SJCRH30 (cell line): ENCODE results near the gene RAVER2. TPM values are rescaled to one million over a fixed set of nuclear protein-coding genes. Genes with fewer than 3 reads are reported as not detected.
A peak's percentile ranks its signal among the peaks of the same experiment; 100 is the strongest.
"Not testable (repeated sequence)": the region's sequence is repeated elsewhere in the genome, so short reads cannot be mapped to it uniquely, and the experiment has no call there.

Source experiments
- DNase-seq, 2 experiments: peaks; one replicate each; pipeline ENCODE4 v3.0.0-alpha.2; 2015 to 2020
- H3K27ac ChIP-seq: fragments of 250-450 bp; sonication (Bioruptor Pico); 2 replicates; pipeline ENCODE4 v1.5.1; 2020; ENCODE audit warnings: mild to moderate bottlenecking, moderate library complexity
- H3K27me3 ChIP-seq: fragments of 250-450 bp; sonication (Bioruptor Pico); 2 replicates; pipeline ENCODE4 v1.5.1; 2020; ENCODE audit warnings: mild to moderate bottlenecking, moderate library complexity
- H3K36me3 ChIP-seq: fragments of 250-450 bp; sonication (Bioruptor Pico); 2 replicates; pipeline ENCODE4 v1.5.1; 2020; ENCODE audit warnings: mild to moderate bottlenecking, moderate library complexity
- H3K4me1 ChIP-seq: fragments of 250-450 bp; sonication (Bioruptor Pico); 2 replicates; pipeline ENCODE4 v1.5.1; 2020; ENCODE audit warnings: mild to moderate bottlenecking, moderate library complexity
- H3K4me3 ChIP-seq: fragments of 250-450 bp; sonication (Bioruptor Pico); 2 replicates; pipeline ENCODE4 v1.5.1; 2020; ENCODE audit warnings: mild to moderate bottlenecking, moderate library complexity
- H3K9me3 ChIP-seq: fragments of 250-450 bp; sonication (Bioruptor Pico); replicated peaks from 2 replicates; pipeline ENCODE4 v1.5.1; 2020; ENCODE audit warnings: mild to moderate bottlenecking, moderate library complexity
- total RNA-seq: library from RNA; depleted of rRNA; stranded (reverse); fragments of >200 nt; shearing (Covaris generic); gene quantifications from 2 replicates; pipeline ENCODE4 v1.2.3, GENCODE V29; 2014; rRNA removed

The RAVER2 gene
- total RNA-seq: 26.9 and 29.1 TPM in 2 replicates

GRCh38 chr1:64744492-64745180, at the start of gene RAVER2:
Gene RAVER2, plus strand, starts transcription at chr1:64745075. Its CDS starts 98 bp downstream, at chr1:64745173.
- Histone ChIP-seq H3K27me3 (no peaks in the 10 kb centered on the region), H3K9me3 (no peaks in the 10 kb centered on the region; the same call in 1 of the 2 replicates), H3K4me1 (0 out of 2 replicates have a peak, but pooled peaks cover 6% of the 10 kb centered on the region), H3K36me3 (no peaks in the 10 kb centered on the region), H3K27ac (peak within 1 kb of the TSS; percentile 64), H3K4me3 (peak within 1 kb of the TSS; percentile 98)
- peak; percentile 84 to 86 for DNase-seq

- Histone ChIP-seq H3K4me3 (no peak overlapping the region), H3K4me1 (peaks cover 3% of the 10 kb centered on the region; the same call in 1 of the 2 replicates), H3K36me3 (no peaks in the 10 kb centered on the region), H3K9me3 (no peaks in the 10 kb centered on the region), H3K27ac (no peak overlapping the region), H3K27me3 (no peaks in the 10 kb centered on the region)
- DNase-seq: no peak
These were observed 48.0 kb upstream of the RAVER2 start for GRCh38 chr1:64696879-64697278.

- H3K4me3 ChIP-seq: no peak overlapping the region
- peak; percentile 11 to 34 for DNase-seq
- H3K36me3 ChIP-seq: no peaks in the 10 kb centered on the region
- no peaks in the 10 kb centered on the region for H3K27me3 ChIP-seq
- peaks cover 3% of the 10 kb centered on the region; the same call in 1 of the 2 replicates for H3K4me1 ChIP-seq
- peaks cover 5% of the 10 kb centered on the region; the same call in 1 of the 2 replicates for H3K9me3 ChIP-seq
- no peak overlapping the region for H3K27ac ChIP-seq
These were observed 45.5 kb upstream of the RAVER2 start for GRCh38 chr1:64699327-64699726.

- Histone ChIP-seq H3K4me1 (peaks cover 3% of the 10 kb centered on the region; the same call in 1 of the 2 replicates), H3K27ac (no peak overlapping the region), H3K36me3 (no peaks in the 10 kb centered on the region), H3K9me3 (peaks cover 5% of the 10 kb centered on the region; the same call in 1 of the 2 replicates), H3K27me3 (no peaks in the 10 kb centered on the region), H3K4me3 (no peak overlapping the region)
- no peak for DNase-seq
These were observed 43.8 kb upstream of the RAVER2 start for GRCh38 chr1:64701071-64701470.

GRCh38 chr1:64701886-64702285, 43.0 kb upstream of the RAVER2 start:
- DNase-seq: peak in 1 of 2 experiments; percentile 12
- H3K4me3 ChIP-seq: no peak overlapping the region
- no peak overlapping the region for H3K27ac ChIP-seq
- peaks cover 3% of the 10 kb centered on the region; the same call in 1 of the 2 replicates for H3K4me1 ChIP-seq
- no peaks in the 10 kb centered on the region for H3K27me3 ChIP-seq
- peaks cover 5% of the 10 kb centered on the region; the same call in 1 of the 2 replicates for H3K9me3 ChIP-seq
- no peaks in the 10 kb centered on the region for H3K36me3 ChIP-seq

GRCh38 chr1:64702670-64703069, 42.2 kb upstream of the RAVER2 start:
- H3K27me3 ChIP-seq, DNase-seq, H3K9me3 ChIP-seq, H3K27ac ChIP-seq, H3K4me3 ChIP-seq, H3K4me1 ChIP-seq, H3K36me3 ChIP-seq: not testable (repeated sequence)

- no peak for DNase-seq
- Histone ChIP-seq H3K27ac (no peak overlapping the region), H3K4me3 (no peak overlapping the region)
These were observed 41.3 kb upstream of the RAVER2 start for GRCh38 chr1:64703600-64703999.

GRCh38 chr1:64705591-64705990, 39.3 kb upstream of the RAVER2 start:
- DNase-seq: no peak
- Histone ChIP-seq H3K9me3 (peaks cover 5% of the 10 kb centered on the region; the same call in 1 of the 2 replicates), H3K4me1 (no peaks in the 10 kb centered on the region), H3K4me3 (no peak overlapping the region), H3K27me3 (no peaks in the 10 kb centered on the region), H3K36me3 (no peaks in the 10 kb centered on the region), H3K27ac (no peak overlapping the region)

More at GRCh38 chr1:64703600-64703999, 41.3 kb upstream of the RAVER2 start:
- Histone ChIP-seq H3K36me3 (no peaks in the 10 kb centered on the region), H3K9me3 (peaks cover 5% of the 10 kb centered on the region; the same call in 1 of the 2 replicates), H3K4me1 (peaks cover 3% of the 10 kb centered on the region; the same call in 1 of the 2 replicates), H3K27me3 (no peaks in the 10 kb centered on the region)

- Histone ChIP-seq H3K4me3 (no peak overlapping the region), H3K27ac (no peak overlapping the region), H3K36me3 (no peaks in the 10 kb centered on the region), H3K4me1 (no peaks in the 10 kb centered on the region), H3K27me3 (no peaks in the 10 kb centered on the region), H3K9me3 (no peaks in the 10 kb centered on the region)
- DNase-seq: no peak
These were observed 33.6 kb upstream of the RAVER2 start for GRCh38 chr1:64711266-64711665.

- DNase-seq: no peak
- Histone ChIP-seq H3K27ac (no peak overlapping the region), H3K4me3 (no peak overlapping the region), H3K27me3 (no peaks in the 10 kb centered on the region), H3K36me3 (no peaks in the 10 kb centered on the region), H3K4me1 (no peaks in the 10 kb centered on the region), H3K9me3 (no peaks in the 10 kb centered on the region; the same call in 1 of the 2 replicates)
These were observed 32.8 kb upstream of the RAVER2 start for GRCh38 chr1:64712049-64712448.

- no peak for DNase-seq
- H3K9me3 ChIP-seq: no peaks in the 10 kb centered on the region; the same call in 1 of the 2 replicates
- no peak overlapping the region for H3K27ac ChIP-seq
- H3K27me3 ChIP-seq: no peaks in the 10 kb centered on the region
- H3K4me3 ChIP-seq: no peak overlapping the region
- H3K36me3 ChIP-seq: no peaks in the 10 kb centered on the region
- H3K4me1 ChIP-seq: no peaks in the 10 kb centered on the region
These were observed 29.7 kb upstream of the RAVER2 start for GRCh38 chr1:64715186-64715585.

- Histone ChIP-seq H3K36me3 (no peaks in the 10 kb centered on the region), H3K9me3 (no peaks in the 10 kb centered on the region; the same call in 1 of the 2 replicates), H3K27ac (no peak overlapping the region), H3K4me3 (no peak overlapping the region), H3K4me1 (no peaks in the 10 kb centered on the region), H3K27me3 (no peaks in the 10 kb centered on the region)
- no peak for DNase-seq
These were observed 23.7 kb upstream of the RAVER2 start for GRCh38 chr1:64721135-64721534.

- no peaks in the 10 kb centered on the region; the same call in 1 of the 2 replicates for H3K9me3 ChIP-seq
- no peaks in the 10 kb centered on the region for H3K4me1 ChIP-seq
- no peaks in the 10 kb centered on the region for H3K36me3 ChIP-seq
- H3K27ac ChIP-seq: no peak overlapping the region
- no peaks in the 10 kb centered on the region for H3K27me3 ChIP-seq
- DNase-seq: no peak
- no peak overlapping the region for H3K4me3 ChIP-seq
These were observed 23.2 kb upstream of the RAVER2 start for GRCh38 chr1:64721576-64722145.

GRCh38 chr1:64727861-64728260, 17.0 kb upstream of the RAVER2 start:
- H3K27ac ChIP-seq: no peak overlapping the region
- DNase-seq: no peak
- no peaks in the 10 kb centered on the region for H3K36me3 ChIP-seq
- H3K9me3 ChIP-seq: no peaks in the 10 kb centered on the region
- H3K4me3 ChIP-seq: no peak overlapping the region
- H3K27me3 ChIP-seq: no peaks in the 10 kb centered on the region
- H3K4me1 ChIP-seq: peaks cover 5% of the 10 kb centered on the region

- Histone ChIP-seq H3K27me3 (no peaks in the 10 kb centered on the region), H3K27ac (peak overlapping the region; percentile 24; the same call in 1 of the 2 replicates), H3K9me3 (no peaks in the 10 kb centered on the region), H3K4me1 (peaks cover 30% of the 10 kb centered on the region), H3K4me3 (no peak overlapping the region), H3K36me3 (no peaks in the 10 kb centered on the region)
- peak; percentile 66 to 74 for DNase-seq
These were observed 11.1 kb upstream of the RAVER2 start for GRCh38 chr1:64733581-64734286.
